Gastrocnemius medialis (tissue), 4 donors: ENCODE data around the gene ENAH. TPM values are rescaled to one million over a fixed set of nuclear protein-coding genes. Genes with fewer than 3 reads are reported as not detected.
A peak's percentile ranks its signal among the peaks of the same experiment; 100 is the strongest.

Experiments
- ATAC-seq, 2 donors: fragments of 150-250 bp; one replicate each; pipeline ENCODE4 v1.9.1; 2016
- DNase-seq, 2 donors: peaks; one replicate each; pipeline ENCODE4 v3.0.0-alpha.2; 2019
- H3K27ac ChIP-seq, 4 donors: fragments of 200-600 bp; sonication (generic); 1 replicate in 1 of 4; 2 replicates in 3 of 4; pipeline ENCODE4 v1.5.1; 2016 to 2018; ENCODE audit warnings: mild to moderate bottlenecking in 2 of 4, moderate library complexity in 1 of 4
- H3K27me3 ChIP-seq, 3 donors: fragments of 200-600 bp; sonication (generic) in 2 of 3; 1 replicate in 1 of 3; 2 replicates in 2 of 3; pipeline versions ENCODE4 v1.5.1 to v1.6.0; 2016 to 2019; ENCODE audit warnings: mild to moderate bottlenecking in 1 of 3, moderate library complexity in 1 of 3
- H3K36me3 ChIP-seq, 2 donors: fragments of 200-600 bp; sonication (generic) in 1 of 2; one replicate each; pipeline ENCODE4 v1.5.1; 2017 to 2018
- H3K4me1 ChIP-seq, 2 donors: fragments of 200-600 bp; sonication (generic) in 1 of 2; one replicate each; pipeline ENCODE4 v1.5.1; 2016 to 2017; ENCODE audit warnings: mild to moderate bottlenecking in 2 of 2
- H3K4me3 ChIP-seq, 4 donors: fragments of 200-600 bp; sonication (generic) in 3 of 4; 1 replicate in 1 of 4; 2 replicates in 3 of 4; pipeline ENCODE4 v1.5.1; 2016 to 2019; ENCODE audit warnings: mild to moderate bottlenecking in 2 of 4
- H3K9me3 ChIP-seq, 3 donors: fragments of 200-600 bp; sonication (generic) in 2 of 3; 1 replicate in 1 of 3; 2 replicates in 2 of 3; pipeline ENCODE4 v1.5.1; 2016 to 2019
- CTCF ChIP-seq, 5 experiments: fragments of 450-650 bp in 3 of 5; fragments of 200-600 bp in 2 of 5; sonication (generic) in 2 of 5; IDR thresholded peaks in 4 of 5; conservative IDR thresholded peaks in 1 of 5; 1 replicate in 4 of 5; 2 replicates in 1 of 5; pipeline ENCODE4 v1.5.1; 2016 to 2019; ENCODE audit warnings: antibody characterized with exemption in 5 of 5, mild to moderate bottlenecking in 3 of 5, moderate library complexity in 3 of 5
- POLR2A ChIP-seq, 2 donors: fragments of 450-650 bp; IDR thresholded peaks; one replicate each; pipeline ENCODE4 v1.6.1; 2017; ENCODE audit warnings: antibody characterized with exemption in 2 of 2, mild to moderate bottlenecking in 2 of 2, moderate library complexity in 2 of 2
- in situ Hi-C, 4 donors: fragments of 200-750 bp; cut with MboI; loops; one replicate each; pipeline versions ENCODE4 v1.15.0 to v1.8.0; 2017; ENCODE audit warnings: low sequenced_read_pairs in 4 of 4
- intact Hi-C: fragments of 100-400 bp; cut with DNase I; formaldehyde crosslinking; loops from one replicate; pipeline ENCODE4 v1.15.1; 2023; ENCODE audit warnings: low total_unique reads
- total RNA-seq, 4 donors: library from RNA; depleted of rRNA; stranded (reverse); fragments of >200 nt; gene quantifications; one replicate each; pipeline versions ENCODE4 v1.1.0 to v1.2.3, GENCODE V29; 2016

The ENAH gene
- total RNA-seq, 4 donors from 2014 or later = 56.1 to 112 (median 62.2) TPM

GRCh38 chr1:225460737-225461532 lies 192.0 kb downstream of the ENAH start:
- H3K27ac ChIP-seq = no peak overlapping the region
- H3K36me3 ChIP-seq = no peaks in the 10 kb centered on the region
- intact Hi-C loops (no loop called here), in situ Hi-C loops (no loop called here)
- no peaks in the 10 kb centered on the region for H3K9me3 ChIP-seq
- no peak overlapping the region for H3K4me3 ChIP-seq
- H3K4me1 ChIP-seq = peaks cover 0 to 6% of the 10 kb centered on the region in 2 donors
- TF ChIP-seq CTCF (IDR thresholded peaks at IDR 0.05 in 4 of 5, conservative IDR thresholded peaks at IDR 0.05 in 1 of 5) = no peak
- TF ChIP-seq POLR2A (IDR thresholded peaks at IDR 0.05) = no peak
- no peak for ATAC-seq
- DNase-seq = no peak
- no peaks in the 10 kb centered on the region for H3K27me3 ChIP-seq

GRCh38 chr1:225460021-225460736 lies 192.7 kb downstream of the ENAH start:
- Histone ChIP-seq H3K36me3 (no peaks in the 10 kb centered on the region), H3K9me3 (no peaks in the 10 kb centered on the region), H3K4me1 (peaks cover 0 to 6% of the 10 kb centered on the region in 2 donors), H3K4me3 (no peak overlapping the region), H3K27ac (peak overlapping the region in 1 of 4 donors; percentile 28), H3K27me3 (no peaks in the 10 kb centered on the region)
- TF ChIP-seq POLR2A (IDR thresholded peaks at IDR 0.05) (no peak), CTCF (IDR thresholded peaks at IDR 0.05 in 4 of 5, conservative IDR thresholded peaks at IDR 0.05 in 1 of 5) (no peak)
- intact Hi-C loops (no loop called here), in situ Hi-C loops (no loop called here)
- DNase-seq = no peak
- no peak for ATAC-seq

GRCh38 chr1:225458222-225458631 lies 194.7 kb downstream of the ENAH start:
- Histone ChIP-seq H3K4me1 (peaks cover 0 to 3% of the 10 kb centered on the region in 2 donors), H3K9me3 (no peaks in the 10 kb centered on the region), H3K4me3 (no peak overlapping the region), H3K27ac (no peak overlapping the region), H3K36me3 (no peaks in the 10 kb centered on the region), H3K27me3 (no peaks in the 10 kb centered on the region)
- DNase-seq (no peak), ATAC-seq (no peak)
- intact Hi-C loops (no loop called here), in situ Hi-C loops (no loop called here)
- no peak for TF ChIP-seq POLR2A (IDR thresholded peaks at IDR 0.05)
- TF ChIP-seq CTCF (IDR thresholded peaks at IDR 0.05 in 4 of 5, conservative IDR thresholded peaks at IDR 0.05 in 1 of 5) = no peak

GRCh38 chr1:225454733-225455132 lies 198.2 kb downstream of the ENAH start:
- Histone ChIP-seq H3K4me1 (peaks cover 0 to 4% of the 10 kb centered on the region in 2 donors), H3K36me3 (no peaks in the 10 kb centered on the region), H3K27ac (no peak overlapping the region), H3K27me3 (peaks cover 0 to under 1% (median 0%) of the 10 kb centered on the region in 3 donors), H3K9me3 (no peaks in the 10 kb centered on the region), H3K4me3 (no peak overlapping the region)
- DNase-seq (no peak), ATAC-seq (peak in 1 of 2 donors; percentile 60)
- intact Hi-C loops (no loop called here), in situ Hi-C loops (no loop called here)
- TF ChIP-seq POLR2A (IDR thresholded peaks at IDR 0.05) = no peak
- no peak for TF ChIP-seq CTCF (IDR thresholded peaks at IDR 0.05 in 4 of 5, conservative IDR thresholded peaks at IDR 0.05 in 1 of 5)
